ENCODE data around the gene OGT.

DNA sequence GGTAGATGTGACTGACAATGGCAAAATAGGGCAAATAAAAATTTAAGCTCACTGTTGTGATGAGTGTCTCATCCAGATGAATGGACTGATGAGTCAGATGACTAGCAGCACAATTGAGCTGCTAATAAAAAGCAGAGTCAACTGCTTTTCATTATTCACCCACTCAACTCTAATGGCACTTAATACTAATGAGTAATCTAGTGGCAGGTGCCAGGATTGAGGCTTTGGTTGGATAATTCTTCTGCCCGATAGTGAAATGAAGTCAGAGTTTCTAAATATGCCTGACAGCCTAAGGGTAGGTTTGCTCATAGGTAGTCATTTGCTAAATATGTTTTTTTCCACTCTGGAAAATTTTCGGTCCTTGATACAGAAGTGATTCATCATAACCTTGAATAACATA lies 10.4 kb downstream of the OGT start:
- TF ChIP-seq, protein P1, sequence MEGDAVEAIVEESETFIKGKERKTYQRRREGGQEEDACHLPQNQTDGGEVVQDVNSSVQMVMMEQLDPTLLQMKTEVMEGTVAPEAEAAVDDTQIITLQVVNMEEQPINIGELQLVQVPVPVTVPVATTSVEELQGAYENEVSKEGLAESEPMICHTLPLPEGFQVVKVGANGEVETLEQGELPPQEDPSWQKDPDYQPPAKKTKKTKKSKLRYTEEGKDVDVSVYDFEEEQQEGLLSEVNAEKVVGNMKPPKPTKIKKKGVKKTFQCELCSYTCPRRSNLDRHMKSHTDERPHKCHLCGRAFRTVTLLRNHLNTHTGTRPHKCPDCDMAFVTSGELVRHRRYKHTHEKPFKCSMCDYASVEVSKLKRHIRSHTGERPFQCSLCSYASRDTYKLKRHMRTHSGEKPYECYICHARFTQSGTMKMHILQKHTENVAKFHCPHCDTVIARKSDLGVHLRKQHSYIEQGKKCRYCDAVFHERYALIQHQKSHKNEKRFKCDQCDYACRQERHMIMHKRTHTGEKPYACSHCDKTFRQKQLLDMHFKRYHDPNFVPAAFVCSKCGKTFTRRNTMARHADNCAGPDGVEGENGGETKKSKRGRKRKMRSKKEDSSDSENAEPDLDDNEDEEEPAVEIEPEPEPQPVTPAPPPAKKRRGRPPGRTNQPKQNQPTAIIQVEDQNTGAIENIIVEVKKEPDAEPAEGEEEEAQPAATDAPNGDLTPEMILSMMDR (IDR thresholded peaks at IDR 0.05; ENCODE audit: poor library complexity): no peak
- no peak for TF ChIP-seq EZH2 (IDR thresholded peaks at IDR 0.05; ENCODE audit: borderline replicate concordance)
